RPMI7951 (cell line): Measurements from ENCODE around the gene BCAN. TPM values are rescaled to one million over a fixed set of nuclear protein-coding genes. Genes with fewer than 3 reads are reported as not detected.

Experiments
- DNase-seq: peaks from one replicate; pipeline ENCODE4 v3.0.0-alpha.2; 2012; ENCODE audit warnings: low read depth
- total RNA-seq: library from RNA; depleted of rRNA; stranded (reverse); fragments of >200 nt; shearing (Covaris generic); gene quantifications from 2 replicates; pipeline ENCODE4 v1.2.3, GENCODE V29; 2014; rRNA removed

The BCAN gene
- total RNA-seq, 1 experiment from 2014 or later: 0.12 TPM

- no peak for DNase-seq
Measured at GRCh38 chr1:156696755-156697154, 54.8 kb downstream of the BCAN start.

GRCh38 chr1:156697481-156697880 is 55.6 kb downstream of the BCAN start:
- DNase-seq: peak; percentile 56

- no peak for DNase-seq
Measured at GRCh38 chr1:156698995-156699394, 57.1 kb downstream of the BCAN start.

- DNase-seq: no peak
Measured at GRCh38 chr1:156700736-156701531, 59.0 kb downstream of the BCAN start.

GRCh38 chr1:156703336-156703735 is 61.4 kb downstream of the BCAN start:
- DNase-seq: no peak

GRCh38 chr1:156703741-156704140 is 61.8 kb downstream of the BCAN start:
- DNase-seq: no peak

GRCh38 chr1:156704166-156704711 is 62.3 kb downstream of the BCAN start:
- no peak for DNase-seq

GRCh38 chr1:156704930-156705320 is 63.0 kb downstream of the BCAN start:
- peak; percentile 78 for DNase-seq

GRCh38 chr1:156705321-156705917 is 63.5 kb downstream of the BCAN start, which contains the start of gene CRABP2:
Gene CRABP2, minus strand, starts transcription at chr1:156705583. Its CDS starts 137 bp downstream, at chr1:156705446.
- DNase-seq: peak; percentile 44

- DNase-seq: peak; percentile 63
Measured at GRCh38 chr1:156705918-156706656, 64.2 kb downstream of the BCAN start.

- DNase-seq: peak; percentile 87
Measured at GRCh38 chr1:156706657-156707416, 64.9 kb downstream of the BCAN start.

- DNase-seq: peak; percentile 75
Measured at GRCh38 chr1:156707417-156708217, 65.7 kb downstream of the BCAN start.

GRCh38 chr1:156708218-156708661 is 66.3 kb downstream of the BCAN start:
- no peak for DNase-seq

GRCh38 chr1:156709031-156709430 is 67.1 kb downstream of the BCAN start:
- DNase-seq: no peak

Other genes starting within 250 kb of the BCAN start
- gene MEF2D, start 141.3 kb upstream of the BCAN start, total RNA-seq: 9.9 and 11.4 TPM in 2 replicates
- 32.8 and 35.5 TPM in 2 replicates for gene IQGAP3, start 69.6 kb upstream of the BCAN start, total RNA-seq
- not detected in 2 replicates for gene TTC24, start 62.4 kb upstream of the BCAN start, total RNA-seq
- gene NAXE, start 50.3 kb upstream of the BCAN start, total RNA-seq: 85.4 and 91.0 TPM in 2 replicates
- 17.2 and 23.8 TPM in 2 replicates for gene GPATCH4, start 40.6 kb upstream of the BCAN start, total RNA-seq
- gene HAPLN2, start 22.7 kb upstream of the BCAN start, total RNA-seq: not detected in 2 replicates
- 24.2 and 39.1 TPM in 2 replicates for gene NES, start 35.3 kb downstream of the BCAN start, total RNA-seq
- gene CRABP2, start 63.5 kb downstream of the BCAN start, total RNA-seq: 66.6 and 81.6 TPM in 2 replicates
- 6.4 and 6.9 TPM in 2 replicates for gene METTL25B, start 86.4 kb downstream of the BCAN start, total RNA-seq
- gene ISG20L2, start 86.6 kb downstream of the BCAN start, total RNA-seq: 14.3 and 16.4 TPM in 2 replicates
- 57.9 and 68.2 TPM in 2 replicates for gene MRPL24, start 99.0 kb downstream of the BCAN start, total RNA-seq
- gene HDGF, start 109.6 kb downstream of the BCAN start, total RNA-seq: 230 and 306 TPM in 2 replicates
- 18.1 and 25.0 TPM in 2 replicates for gene PRCC, start 125.4 kb downstream of the BCAN start, total RNA-seq
- 0.48 TPM in 1 of 2 replicates, not detected in the other for gene SH2D2A, start 174.7 kb downstream of the BCAN start, total RNA-seq
- not detected in 2 replicates for gene INSRR, start 217.0 kb downstream of the BCAN start, total RNA-seq
- gene NTRK1, start 218.7 kb downstream of the BCAN start, total RNA-seq: not detected in 2 replicates